Prostate gland (tissue), 2 donors: ENCODE data around the gene FARP2. TPM values are rescaled to one million over a fixed set of nuclear protein-coding genes. Genes with fewer than 3 reads are reported as not detected.

Source experiments
- DNase-seq: peaks from one replicate; pipeline ENCODE4 v3.0.0-alpha.2; 2019; ENCODE audit warnings: low spot score
- H3K27ac ChIP-seq, 2 donors: fragments of 200-600 bp; sonication (generic); 2 replicates each; pipeline ENCODE4 v1.5.1; 2017 to 2019
- H3K27me3 ChIP-seq: fragments of 200-600 bp; sonication (generic); replicated peaks from 2 replicates; pipeline ENCODE4 v1.5.1; 2019; ENCODE audit not compliant: insufficient read depth
- H3K36me3 ChIP-seq, 2 donors: fragments of 200-600 bp; sonication (generic); 1 replicate in 1 of 2; 2 replicates in 1 of 2; pipeline versions ENCODE4 v1.5.1 to v1.8.1; 2017 to 2019
- H3K4me1 ChIP-seq: fragments of 200-600 bp; sonication (generic); replicated peaks from 2 replicates; pipeline ENCODE4 v1.5.1; 2019
- H3K4me3 ChIP-seq, 2 donors: fragments of 200-600 bp; sonication (generic); 2 replicates each; pipeline ENCODE4 v1.5.1; 2017 to 2019
- H3K9me3 ChIP-seq: fragments of 200-600 bp; sonication (generic); 2 replicates; pipeline ENCODE4 v1.5.1; 2017
- CTCF ChIP-seq, 4 experiments: fragments of 200-600 bp in 2 of 4; fragments of 450-650 bp in 2 of 4; sonication (generic) in 2 of 4; IDR thresholded peaks; 1 replicate in 3 of 4; 2 replicates in 1 of 4; pipeline ENCODE4 v1.5.1; 2016 to 2019; ENCODE audit warnings: antibody characterized with exemption in 4 of 4, mild to moderate bottlenecking in 2 of 4, moderate library complexity in 2 of 4
- POLR2A ChIP-seq: fragments of 450-650 bp; IDR thresholded peaks from one replicate; pipeline ENCODE4 v1.6.1; 2016; ENCODE audit warnings: antibody characterized with exemption, mild to moderate bottlenecking
- POLR2AphosphoS5 ChIP-seq: sonication (generic); formaldehyde crosslinking; IDR thresholded peaks from one replicate; pipeline ENCODE4 v1.6.1; 2017; ENCODE audit warnings: antibody characterized with exemption
- WGBS: methylation state at CpG from one replicate; pipeline ENCODE4 v1.1.5; 2018; 5-methylcytosine and 5-hydroxymethylcytosine counted together
- intact Hi-C: fragments of 100-400 bp; cut with DNase I; formaldehyde crosslinking; loops from one replicate; pipeline ENCODE4 v1.14.2; 2022
- total RNA-seq, 2 donors: library from RNA; depleted of rRNA; stranded (reverse); fragments of >200 nt; gene quantifications; one replicate each; pipeline ENCODE4 v1.1.0, GENCODE V29; 2016

Gene FARP2
- total RNA-seq, 2 donors from 2014 or later: 32.4 to 35.9 TPM

- H3K9me3 ChIP-seq: no peaks in the 10 kb centered on the region
- H3K27ac ChIP-seq: no peak overlapping the region
- H3K27me3 ChIP-seq: no peaks in the 10 kb centered on the region
- no peak for DNase-seq
- no peaks in the 10 kb centered on the region for H3K4me1 ChIP-seq
- H3K36me3 ChIP-seq: no peaks in the 10 kb centered on the region
- 89% methylated on average over 20 of the region's 20 CpGs for WGBS
- H3K4me3 ChIP-seq: no peak overlapping the region
- TF ChIP-seq POLR2AphosphoS5 (no peak), POLR2A (no peak), CTCF (IDR thresholded peaks at IDR 0.05) (no peak)
- intact Hi-C loops: no loop called here
Measured at GRCh38 chr2:241482126-241482955, 126.3 kb downstream of the FARP2 start.

- 92% methylated on average over 9 of the region's 9 CpGs for WGBS
- no peaks in the 10 kb centered on the region for H3K4me1 ChIP-seq
- intact Hi-C loops: no loop called here
- no peaks in the 10 kb centered on the region for H3K36me3 ChIP-seq
- TF ChIP-seq CTCF (IDR thresholded peaks at IDR 0.05) (no peak), POLR2AphosphoS5 (no peak), POLR2A (no peak)
- H3K9me3 ChIP-seq: no peaks in the 10 kb centered on the region
- H3K27me3 ChIP-seq: no peaks in the 10 kb centered on the region
- no peak for DNase-seq
- no peak overlapping the region for H3K27ac ChIP-seq
- H3K4me3 ChIP-seq: no peak overlapping the region
Measured at GRCh38 chr2:241483305-241483704, 127.2 kb downstream of the FARP2 start.

GRCh38 chr2:241485172-241485911, 129.3 kb downstream of the FARP2 start:
- WGBS: 91% methylated on average over 1 of the region's 1 CpG
- Histone ChIP-seq H3K4me1 (no peaks in the 10 kb centered on the region), H3K27ac (no peak overlapping the region), H3K36me3 (no peaks in the 10 kb centered on the region), H3K4me3 (no peak overlapping the region), H3K9me3 (no peaks in the 10 kb centered on the region), H3K27me3 (no peaks in the 10 kb centered on the region)
- no peak for TF ChIP-seq CTCF (IDR thresholded peaks at IDR 0.05)
- no peak for TF ChIP-seq POLR2A
- no peak for TF ChIP-seq POLR2AphosphoS5
- intact Hi-C loops: no loop called here
- DNase-seq: no peak

GRCh38 chr2:241489088-241489487, 133.0 kb downstream of the FARP2 start:
- Histone ChIP-seq H3K27ac (no peak overlapping the region), H3K36me3 (no peaks in the 10 kb centered on the region), H3K4me1 (no peaks in the 10 kb centered on the region), H3K9me3 (no peaks in the 10 kb centered on the region), H3K4me3 (no peak overlapping the region), H3K27me3 (no peaks in the 10 kb centered on the region)
- TF ChIP-seq POLR2A (no peak), POLR2AphosphoS5 (no peak), CTCF (IDR thresholded peaks at IDR 0.05) (no peak)
- WGBS: 85% methylated on average over 3 of the region's 3 CpGs
- no peak for DNase-seq
- intact Hi-C loops: no loop called here
